GM21576 (cell line): Measurements from ENCODE around the gene CEP44.
"Not testable (repeated sequence)": the region's sequence is repeated elsewhere in the genome, so short reads cannot be mapped to it uniquely, and the experiment has no call there.

Experiments used
- ATAC-seq: cut with Tn5 transposase; IDR thresholded peaks from one replicate; pipeline ENCODE4 v1.9.1; 2021; ENCODE audit warnings: mild to moderate bottlenecking, moderate library complexity; ENCODE audit not compliant: unreplicated experiment

The CEP44 gene

DNA sequence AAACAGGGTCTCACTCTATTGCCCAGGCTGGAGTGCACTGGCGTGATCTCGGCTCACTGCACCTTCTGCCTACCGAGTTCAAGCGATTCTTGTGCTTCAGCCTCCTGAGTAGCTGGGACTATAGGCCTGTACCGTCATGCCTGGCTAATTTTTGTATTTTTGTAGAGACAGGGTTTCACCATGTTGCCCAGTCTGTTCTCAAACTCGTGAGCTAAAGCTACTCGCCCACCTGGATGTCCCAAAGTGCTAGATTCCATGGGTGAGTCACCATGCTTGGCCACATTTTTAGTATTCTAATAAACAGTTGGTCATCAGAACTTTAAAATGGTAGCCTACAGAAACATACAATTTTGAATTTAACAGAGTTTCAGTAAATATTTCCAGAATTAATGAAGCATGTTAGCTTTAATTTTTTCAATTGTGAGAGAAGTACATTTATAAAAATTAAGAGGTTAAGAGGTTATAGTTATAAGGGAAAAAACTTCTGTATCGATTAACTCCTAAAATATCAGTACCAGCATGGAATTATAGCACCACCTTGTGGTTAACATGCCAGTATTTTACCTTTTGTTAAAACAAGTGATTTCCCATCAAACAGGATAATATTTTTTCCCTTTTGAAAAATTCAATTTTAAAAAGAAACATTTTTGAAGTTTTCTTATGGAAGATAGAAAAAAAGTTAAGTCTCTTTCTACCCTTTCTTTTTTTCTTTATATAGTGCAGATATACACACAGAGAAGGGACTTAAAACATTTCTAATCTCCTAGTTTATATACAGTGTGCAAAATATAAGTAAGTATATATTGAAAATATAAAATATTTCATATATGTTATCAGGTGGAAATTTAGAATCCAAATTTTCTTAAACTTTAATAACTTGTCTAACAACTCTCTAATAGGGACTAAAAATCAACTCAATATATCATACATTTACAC, 35.4 kb downstream of the CEP44 start:
- peak; percentile 49 for ATAC-seq

DNA sequence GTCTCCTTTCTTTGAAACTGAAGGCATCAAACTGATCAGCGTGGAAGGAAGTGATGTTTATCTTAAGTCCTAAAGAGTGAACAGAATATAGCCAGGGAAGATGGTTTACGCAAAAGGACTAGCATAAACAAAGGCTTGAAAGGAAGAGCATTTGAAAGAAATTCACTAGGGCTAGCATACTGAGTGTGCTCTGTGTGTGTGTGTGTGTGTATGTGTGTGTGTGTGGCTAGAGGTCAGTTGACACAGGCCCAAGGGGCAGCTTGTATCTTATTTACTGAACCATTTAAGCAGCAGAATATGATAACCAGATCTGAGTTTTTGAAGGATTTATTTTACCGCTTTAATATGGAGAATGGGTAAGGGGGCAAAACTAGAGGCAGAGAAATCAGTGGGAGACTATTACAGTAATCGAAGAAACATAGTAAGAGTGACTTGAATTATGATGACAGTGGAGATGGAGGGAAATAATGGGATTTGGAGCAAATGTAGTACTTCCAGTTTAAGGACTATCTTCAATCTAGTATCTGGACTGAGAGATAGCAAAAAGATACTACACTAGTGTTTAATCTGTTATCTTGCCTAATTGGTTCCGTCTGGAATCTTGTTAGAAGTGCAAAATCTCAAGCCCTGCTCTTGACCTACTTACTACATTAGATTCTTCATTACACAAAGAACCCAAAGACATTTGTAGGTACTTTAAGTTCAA, 36.9 kb downstream of the CEP44 start:
- ATAC-seq, result no peak

DNA sequence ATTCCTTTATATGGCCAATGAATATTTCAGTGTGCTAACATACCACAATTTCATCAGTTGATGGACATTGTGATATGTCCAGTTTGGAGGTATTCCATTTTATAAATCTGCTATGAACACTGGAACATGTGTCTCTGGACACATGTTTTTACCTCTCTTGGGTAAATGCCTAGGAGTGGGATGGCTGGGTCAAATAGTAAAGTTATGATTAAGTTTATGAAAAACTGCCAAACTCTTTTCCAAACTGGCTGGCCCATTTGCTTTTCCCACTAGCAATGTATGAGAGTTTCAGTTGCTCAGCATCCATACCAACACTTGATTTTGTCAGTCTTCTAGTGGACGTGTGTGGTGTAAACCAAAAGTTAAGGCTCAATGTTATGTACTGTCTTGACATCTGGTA, 40.5 kb downstream of the CEP44 start:
- ATAC-seq, result no peak

DNA sequence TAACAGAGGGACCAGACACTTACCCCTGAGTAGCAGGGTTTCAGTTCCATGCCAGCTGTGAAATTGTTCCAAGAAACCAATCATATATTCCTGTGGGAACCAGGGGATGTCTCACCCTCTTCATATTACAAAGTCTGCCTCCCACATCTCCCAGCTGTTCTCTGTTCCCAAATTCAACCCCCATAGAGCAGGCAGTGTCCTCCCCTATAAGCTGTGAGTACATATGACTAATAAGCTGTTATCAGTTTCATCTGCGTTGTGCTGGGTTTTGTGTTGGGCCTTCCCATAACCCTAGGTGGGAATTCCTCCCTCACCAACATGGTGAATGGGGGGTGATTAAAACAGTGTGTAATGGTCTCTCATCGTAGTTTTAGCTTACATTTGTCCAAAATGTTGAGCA, 41.0 kb downstream of the CEP44 start:
- no peak for ATAC-seq

DNA sequence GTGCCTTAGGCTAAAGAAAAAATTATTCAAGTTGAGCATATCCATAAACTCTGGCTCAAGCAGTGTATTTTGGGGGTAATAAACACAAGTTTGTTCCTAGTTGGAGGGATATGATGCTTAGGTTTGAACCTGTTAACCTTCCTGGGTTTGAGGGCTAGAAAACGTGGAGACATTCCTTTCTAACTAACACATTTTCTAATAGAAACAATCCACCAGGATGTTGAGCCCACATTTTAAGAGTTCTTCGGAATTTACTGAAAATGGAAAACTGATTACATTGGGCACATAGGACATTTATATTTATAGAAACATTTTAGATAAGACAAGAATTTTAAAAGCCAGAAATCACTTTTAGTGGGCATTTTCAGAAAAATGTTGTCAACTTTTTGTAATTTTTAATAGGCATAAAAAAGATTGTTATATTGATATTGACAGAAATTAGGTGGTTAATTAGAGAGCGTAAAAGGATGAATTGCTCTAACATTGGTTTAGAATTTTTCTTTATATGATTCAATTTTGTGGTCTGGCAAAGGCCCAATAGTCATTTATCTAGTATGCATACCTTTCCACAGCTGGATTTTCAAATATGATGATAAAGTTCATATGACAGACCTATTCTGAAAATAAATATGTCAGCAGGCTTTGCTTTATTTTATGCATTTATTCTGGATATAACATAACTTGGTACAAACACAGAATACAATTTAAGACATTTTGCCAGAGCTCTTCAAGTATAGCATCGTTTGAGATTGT, 49.2 kb downstream of the CEP44 start:
- ATAC-seq, result no peak

DNA sequence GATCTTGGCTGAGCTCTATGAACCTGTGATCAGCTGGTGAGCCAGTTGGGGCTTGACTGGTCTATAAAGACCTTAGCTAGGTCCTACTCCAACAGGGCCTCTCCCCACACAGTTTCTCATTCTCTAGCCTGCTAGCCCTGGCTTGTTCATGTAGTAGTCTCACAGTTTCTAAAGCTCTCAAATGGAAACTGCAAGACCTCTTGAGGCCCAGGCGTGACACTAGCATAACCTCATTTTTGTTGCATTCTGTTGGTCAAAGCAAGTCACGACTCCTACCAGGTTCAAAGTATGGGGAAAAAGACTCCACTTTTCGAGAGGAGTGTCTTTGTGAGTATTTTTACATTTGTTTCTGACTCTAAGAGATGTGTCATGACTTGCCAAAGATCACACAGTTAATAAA, 50.9 kb downstream of the CEP44 start:
- peak; percentile 96 for ATAC-seq

DNA sequence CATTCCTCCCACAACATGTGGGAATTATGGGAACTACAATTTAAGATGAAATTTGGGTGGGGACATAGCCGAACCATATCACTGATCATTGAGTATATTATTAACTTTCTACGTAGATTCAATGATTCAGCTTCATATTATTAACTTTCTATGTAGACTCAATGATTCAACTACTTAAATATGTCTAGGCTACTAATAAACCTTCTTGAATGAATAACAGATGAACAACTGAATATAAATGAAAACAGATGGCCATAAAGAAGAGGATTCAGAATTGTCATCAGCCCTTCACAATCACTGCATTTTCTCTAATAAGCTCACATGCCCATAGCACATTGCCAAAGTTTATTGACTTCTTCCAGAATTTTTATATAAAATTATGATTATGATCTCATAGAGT, 57.0 kb downstream of the CEP44 start:
- ATAC-seq, result no peak

DNA sequence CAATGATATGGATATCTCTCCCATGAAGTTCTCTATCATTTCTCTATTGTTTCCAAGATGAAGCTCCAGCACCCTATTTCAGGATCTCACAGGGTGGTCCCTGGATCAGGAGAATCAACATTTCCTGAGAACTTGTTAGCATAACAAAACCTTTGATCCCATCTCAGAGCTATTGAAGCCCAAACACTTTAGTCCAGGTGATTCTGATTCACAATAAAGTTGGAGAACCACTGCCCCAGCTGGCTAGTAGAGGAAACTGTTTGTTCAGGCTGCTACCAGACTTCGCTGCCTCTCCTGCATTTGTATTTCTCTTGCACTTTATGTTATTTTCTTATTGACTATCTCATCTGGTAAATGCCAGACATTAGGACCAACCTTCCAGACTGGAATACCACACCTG, 65.4 kb downstream of the CEP44 start:
- no peak for ATAC-seq

DNA sequence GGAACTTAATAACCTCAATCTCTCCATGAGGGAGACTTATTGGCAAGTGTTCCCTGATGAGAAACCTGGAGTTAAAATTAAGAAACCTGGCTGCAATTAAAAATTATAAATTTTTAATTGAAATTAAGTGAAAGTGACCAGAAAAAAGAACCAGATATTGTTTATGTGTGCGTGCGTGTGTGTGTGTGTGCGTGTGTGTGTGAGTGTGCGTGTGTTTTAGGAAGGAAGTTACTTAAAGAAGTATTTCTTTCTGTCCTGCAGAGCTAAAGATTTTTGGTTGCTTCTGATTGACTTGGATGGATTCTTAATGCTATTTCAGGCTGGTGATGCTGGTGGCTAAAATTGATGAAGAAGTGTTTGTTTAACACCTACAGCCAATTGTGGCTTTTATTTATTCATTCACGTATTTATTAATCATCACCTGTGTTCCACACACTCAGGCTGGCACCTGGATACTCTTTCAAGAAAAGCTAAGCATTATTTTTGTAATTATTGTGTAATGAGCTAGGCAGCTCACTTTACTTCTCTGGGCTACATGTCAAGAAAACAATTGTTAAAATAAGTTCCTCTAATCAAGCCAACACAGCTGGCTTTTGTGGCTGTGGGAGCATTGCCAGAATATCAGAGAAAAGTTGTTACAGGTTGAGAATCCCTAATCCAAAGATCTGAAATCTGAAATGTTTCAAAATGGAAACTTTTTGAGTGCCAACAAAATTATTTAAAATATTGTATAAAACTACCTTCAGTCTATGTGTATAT, 68.5 kb downstream of the CEP44 start:
- ATAC-seq, result no peak

DNA sequence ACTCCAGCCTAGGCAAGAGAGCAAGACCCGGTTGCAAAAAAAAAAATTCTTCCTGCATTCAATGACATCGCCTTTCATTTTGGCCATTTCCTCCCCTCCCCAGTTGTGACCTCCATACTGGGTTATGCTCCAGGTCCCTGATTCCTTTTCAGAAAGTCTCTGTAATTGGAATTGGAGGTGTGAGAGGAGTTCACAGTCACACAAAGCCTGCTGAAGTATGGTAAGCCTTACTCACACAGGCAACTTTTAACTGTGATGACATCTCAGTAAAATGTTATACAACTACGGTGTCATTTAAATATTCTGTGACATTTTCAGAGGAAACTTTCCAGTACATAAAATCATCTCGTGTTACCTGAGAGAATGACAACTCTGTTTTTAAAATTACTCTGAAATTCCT, 73.6 kb downstream of the CEP44 start:
- no peak for ATAC-seq

DNA sequence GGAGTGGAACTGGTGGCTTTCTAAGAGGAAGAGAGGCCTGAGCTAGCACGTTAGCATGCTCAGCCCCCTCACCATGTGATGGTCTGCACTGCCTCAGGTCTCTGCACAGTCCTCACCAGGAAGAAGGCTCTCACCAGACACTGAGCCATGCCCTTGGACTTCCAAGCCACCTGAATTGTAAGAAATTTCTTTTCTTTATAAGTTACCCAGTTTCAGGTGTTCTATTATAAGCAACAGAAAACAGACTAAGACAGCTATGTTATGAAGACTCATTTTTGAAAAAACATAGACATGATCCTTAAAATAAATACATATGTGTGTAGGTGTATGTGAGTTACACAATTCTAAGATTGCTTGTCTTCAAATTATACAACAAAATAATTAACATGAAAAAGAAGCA, 74.7 kb downstream of the CEP44 start:
- peak; percentile 56 for ATAC-seq

DNA sequence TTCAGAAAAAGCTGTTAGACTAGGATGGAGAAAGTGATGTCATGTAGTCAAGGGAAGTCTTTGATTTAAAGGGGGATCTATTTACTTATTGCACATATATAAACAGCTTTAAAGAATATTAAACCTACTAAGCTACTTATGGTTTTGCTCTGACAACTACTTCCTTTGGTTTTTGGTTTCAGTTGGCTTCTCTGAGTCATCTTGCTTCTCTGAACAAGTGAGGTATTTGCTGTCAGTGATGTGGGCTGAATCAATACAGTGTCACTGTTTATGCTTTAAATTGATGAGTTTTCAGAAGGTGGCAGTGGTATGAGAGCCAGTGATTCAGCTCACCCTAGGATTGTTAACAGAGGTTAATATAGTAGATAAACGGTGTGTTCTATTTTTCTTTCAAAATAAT, 75.1 kb downstream of the CEP44 start:
- ATAC-seq, result peak; percentile 97

DNA sequence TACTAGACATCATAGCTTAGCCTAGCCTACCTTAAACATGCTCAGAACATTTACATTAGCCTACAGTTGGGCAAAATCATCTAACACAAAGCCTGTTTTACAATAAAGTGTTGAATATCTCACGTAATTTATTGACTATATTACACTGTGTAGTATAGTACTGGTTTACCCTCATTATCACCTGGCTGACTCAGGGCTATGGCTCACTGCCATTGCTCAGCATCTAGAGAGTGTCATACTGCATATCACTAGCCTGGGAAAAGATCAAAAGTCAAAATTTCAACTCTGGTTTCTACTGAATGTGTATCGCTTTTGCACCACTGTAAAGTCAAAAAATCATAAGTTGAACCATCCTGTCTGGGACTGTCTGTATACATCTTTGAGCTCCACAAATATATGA, 78.6 kb downstream of the CEP44 start:
- no peak for ATAC-seq

DNA sequence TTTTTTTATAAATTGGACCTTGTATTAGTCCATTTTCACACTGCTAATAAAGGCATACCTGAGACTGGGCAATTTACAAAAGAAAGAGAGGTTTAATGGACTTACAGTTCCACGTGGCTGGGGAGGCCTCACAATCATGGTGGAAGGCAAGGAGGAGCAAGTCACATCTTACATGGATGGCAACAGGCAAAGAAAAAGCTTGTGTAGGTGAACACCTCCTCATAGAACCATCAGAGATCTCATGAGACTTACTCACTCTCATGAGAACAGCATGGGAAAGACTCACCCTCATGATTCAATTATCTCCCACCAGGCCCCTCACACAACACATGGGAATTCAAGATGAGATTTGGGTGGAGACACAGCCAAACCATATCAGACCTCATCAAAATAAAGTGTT, 80.1 kb downstream of the CEP44 start:
- not testable (repeated sequence) for ATAC-seq

DNA sequence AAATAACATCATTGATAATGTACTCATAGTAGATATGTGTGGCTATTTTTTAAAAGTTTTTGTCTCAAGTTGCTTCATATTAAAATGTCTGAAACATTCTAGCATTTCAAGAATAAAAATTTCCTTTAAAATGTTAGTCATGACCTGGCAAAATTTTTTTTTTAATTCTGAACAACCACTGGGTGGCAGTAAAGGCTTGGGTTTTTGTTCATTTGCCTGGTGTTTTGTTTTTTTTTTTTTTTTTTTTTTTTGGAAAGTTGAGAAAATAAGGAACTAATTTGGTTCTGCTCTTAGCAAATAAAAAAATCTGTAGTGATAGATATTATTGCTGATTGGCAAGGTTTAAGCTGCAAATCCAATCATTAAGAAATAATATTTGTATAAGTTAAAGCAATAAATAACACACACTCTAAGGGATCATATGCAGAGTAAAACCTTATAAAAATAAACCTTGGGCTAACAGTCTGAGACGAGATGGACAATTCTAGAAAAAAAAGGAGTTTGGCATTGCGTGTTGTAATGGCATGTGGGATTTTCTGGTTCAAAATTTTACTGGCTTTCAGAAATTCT, 81.4 kb downstream of the CEP44 start:
- ATAC-seq, result no peak

DNA sequence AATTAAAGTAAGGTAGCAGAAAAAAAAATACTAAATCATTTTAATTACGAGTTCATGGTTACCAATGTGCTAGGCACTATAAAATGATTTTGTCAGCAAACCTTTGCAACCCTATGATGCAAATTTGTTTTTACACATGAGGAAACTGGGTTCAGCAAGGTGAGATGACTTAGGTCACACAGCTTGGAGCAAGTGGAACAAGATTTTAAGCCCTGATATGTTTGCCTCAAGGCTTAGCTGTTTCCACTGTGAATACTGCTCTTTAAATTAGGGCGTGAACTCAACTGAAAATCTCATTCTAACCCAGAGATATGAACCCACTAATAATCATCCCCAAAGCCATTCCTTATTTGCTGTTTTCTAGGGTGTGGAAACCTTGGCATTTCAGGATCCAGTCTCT, 86.3 kb downstream of the CEP44 start:
- no peak for ATAC-seq

DNA sequence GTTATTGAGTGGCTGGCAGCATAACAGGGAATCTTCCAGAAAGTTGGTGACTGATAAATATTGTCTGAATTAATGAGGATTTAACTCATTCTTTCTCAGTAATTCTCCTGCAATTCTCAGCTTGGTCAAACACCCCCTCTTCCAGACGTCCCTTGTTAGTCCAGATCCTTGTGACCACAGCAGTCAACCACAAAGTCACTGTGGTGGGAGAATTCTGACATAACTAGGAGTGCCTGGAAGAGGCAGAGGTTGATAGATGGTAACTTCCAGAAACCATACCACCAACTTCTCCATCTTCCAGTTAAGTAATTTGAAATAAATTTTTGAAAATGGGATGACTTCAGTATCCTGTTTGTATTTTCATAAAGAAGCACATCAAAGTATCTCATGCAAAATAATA, 90.1 kb downstream of the CEP44 start:
- no peak for ATAC-seq

DNA sequence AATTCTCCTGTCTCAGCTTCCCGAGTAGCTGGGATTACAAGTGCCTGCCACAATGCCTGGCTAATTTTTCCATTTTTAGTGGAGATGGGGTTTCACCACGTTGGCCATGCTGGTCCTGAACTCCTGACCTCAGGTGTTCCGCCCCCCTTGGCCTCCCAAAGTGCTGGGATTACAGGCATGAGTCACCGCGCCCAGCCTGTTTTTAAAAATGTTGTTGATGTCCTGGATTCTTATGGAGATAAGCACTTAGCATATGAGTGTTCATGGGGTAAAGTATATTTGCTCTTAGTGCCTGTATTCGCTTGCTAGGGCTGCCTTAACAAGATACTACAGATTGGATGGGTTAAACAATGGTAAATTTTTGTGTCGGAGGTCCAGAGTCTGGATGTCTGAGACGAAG, 91.7 kb downstream of the CEP44 start:
- ATAC-seq, result no peak

DNA sequence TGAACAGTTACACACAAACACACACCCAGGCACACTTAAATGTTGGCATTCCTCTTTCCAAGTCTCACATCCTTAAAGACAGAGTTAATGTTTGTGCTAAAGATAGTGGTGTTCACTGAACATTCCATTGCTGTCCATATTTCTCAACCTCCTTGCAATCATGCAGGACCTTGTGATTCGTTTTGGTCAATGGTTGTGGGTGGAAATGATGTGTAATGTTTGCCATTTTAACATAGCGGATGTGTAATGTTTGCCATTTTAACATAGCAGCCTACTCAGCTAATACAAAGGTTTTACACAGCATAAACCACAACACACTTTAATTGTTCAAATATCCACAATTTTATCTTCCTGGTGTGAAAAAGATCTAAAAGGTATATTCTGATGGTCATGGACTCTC, 93.9 kb downstream of the CEP44 start:
- ATAC-seq, result no peak

DNA sequence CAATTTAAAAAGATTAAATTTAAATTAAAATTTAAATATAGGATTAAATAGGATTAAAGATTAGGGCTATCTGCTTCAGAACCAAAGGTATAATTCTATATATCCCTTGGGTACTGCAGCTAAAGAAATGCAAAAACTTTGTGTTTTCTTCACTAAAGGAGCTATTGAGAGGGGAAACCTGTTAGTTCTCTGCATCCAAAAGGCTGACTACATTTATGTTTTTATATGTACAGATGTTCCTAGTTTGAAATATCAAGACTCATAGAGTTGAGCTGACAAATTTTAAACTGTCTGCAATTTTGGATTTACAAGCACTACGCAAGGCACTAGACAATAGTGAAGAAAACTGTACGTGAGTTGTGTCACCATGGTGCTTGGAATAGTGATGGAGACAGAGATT, 95.2 kb downstream of the CEP44 start:
- ATAC-seq, result no peak

DNA sequence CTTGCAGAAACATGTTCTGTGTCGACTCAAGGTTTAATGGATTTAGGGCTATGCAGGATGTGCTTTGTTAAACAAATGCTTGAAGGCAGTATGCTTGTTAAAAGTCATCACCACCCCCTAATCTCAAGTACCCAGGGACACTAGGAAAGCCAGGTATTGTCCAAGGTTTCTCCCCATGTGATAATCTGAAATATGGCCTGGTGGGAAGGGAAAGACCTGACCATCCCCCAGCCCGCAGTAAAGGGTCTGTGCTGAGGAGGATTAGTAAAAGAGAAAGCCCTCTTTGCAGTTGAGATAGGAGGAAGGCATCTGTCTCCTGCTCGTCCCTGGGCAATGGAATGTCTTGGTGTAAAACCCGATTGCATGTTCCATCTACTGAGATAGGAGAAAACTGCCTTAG, 96.5 kb downstream of the CEP44 start:
- not testable (repeated sequence) for ATAC-seq
